Stimulated activated naive CD8-positive, alpha-beta T cell treated with anti-CD3 and anti-CD28 coated beads, Interleukin-15, Interleukin-2, amounts not matched to agents 100 ng/mL and 50 ng/mL, for 24 hours (primary cell): ENCODE measurements around the gene PAK2.
"Not testable (repeated sequence)": the region's sequence is repeated elsewhere in the genome, so short reads cannot be mapped to it uniquely, and the experiment has no call there.

Experiments used
- H3K27ac Mint-ChIP-seq: one replicate; pipeline ENCODE4 v1.8.0; 2021; ENCODE audit warnings: mild to moderate bottlenecking, mixed read lengths
- H3K27me3 Mint-ChIP-seq: one replicate; pipeline ENCODE4 v1.8.0; 2021; ENCODE audit warnings: mixed read lengths
- H3K36me3 Mint-ChIP-seq: one replicate; pipeline ENCODE4 v1.8.0; 2021; ENCODE audit warnings: low read depth, mixed read lengths
- H3K4me1 Mint-ChIP-seq: one replicate; pipeline ENCODE4 v1.8.0; 2021; ENCODE audit warnings: low read depth, mixed read lengths
- H3K4me3 Mint-ChIP-seq: one replicate; pipeline ENCODE4 v1.8.0; 2021; ENCODE audit warnings: mild to moderate bottlenecking, mixed read lengths
- H3K9me3 Mint-ChIP-seq: one replicate; pipeline ENCODE4 v1.8.0; 2021; ENCODE audit warnings: mixed read lengths

PAK2 gene

GRCh38 chr3:196837819-196838420 is 98.3 kb downstream of the PAK2 start:
- Mint-ChIP-seq H3K27ac (no peak overlapping the region), H3K4me1 (no peaks in the 10 kb centered on the region), H3K9me3 (no peaks in the 10 kb centered on the region), H3K4me3 (no peak overlapping the region), H3K27me3 (no peaks in the 10 kb centered on the region), H3K36me3 (no peaks in the 10 kb centered on the region)

- H3K36me3 Mint-ChIP-seq, H3K9me3 Mint-ChIP-seq, H3K4me1 Mint-ChIP-seq, H3K27ac Mint-ChIP-seq, H3K4me3 Mint-ChIP-seq, H3K27me3 Mint-ChIP-seq: not testable (repeated sequence)
These were observed 99.7 kb downstream of the PAK2 start for GRCh38 chr3:196839351-196839750.

GRCh38 chr3:196842567-196843434 is 103.1 kb downstream of the PAK2 start:
- Mint-ChIP-seq H3K27me3 (no peaks in the 10 kb centered on the region), H3K9me3 (no peaks in the 10 kb centered on the region), H3K27ac (no peak overlapping the region), H3K4me1 (no peaks in the 10 kb centered on the region), H3K4me3 (no peak overlapping the region), H3K36me3 (no peaks in the 10 kb centered on the region)

GRCh38 chr3:196843435-196844110 is 103.9 kb downstream of the PAK2 start:
- Mint-ChIP-seq H3K27me3 (no peaks in the 10 kb centered on the region), H3K9me3 (no peaks in the 10 kb centered on the region), H3K4me3 (no peak overlapping the region), H3K4me1 (no peaks in the 10 kb centered on the region), H3K36me3 (no peaks in the 10 kb centered on the region), H3K27ac (no peak overlapping the region)

GRCh38 chr3:196844235-196845219 is 104.9 kb downstream of the PAK2 start:
- H3K27me3 Mint-ChIP-seq, H3K4me3 Mint-ChIP-seq, H3K4me1 Mint-ChIP-seq, H3K36me3 Mint-ChIP-seq, H3K9me3 Mint-ChIP-seq: not testable (repeated sequence)
- peak overlapping the region; percentile 31 for H3K27ac Mint-ChIP-seq

- H3K27ac Mint-ChIP-seq, H3K27me3 Mint-ChIP-seq, H3K36me3 Mint-ChIP-seq, H3K4me1 Mint-ChIP-seq, H3K4me3 Mint-ChIP-seq, H3K9me3 Mint-ChIP-seq: not testable (repeated sequence)
These were observed 108.7 kb downstream of the PAK2 start for GRCh38 chr3:196848375-196848774.

GRCh38 chr3:196849180-196849741 is 109.6 kb downstream of the PAK2 start:
- no peaks in the 10 kb centered on the region for H3K27me3 Mint-ChIP-seq
- H3K27ac Mint-ChIP-seq: no peak overlapping the region
- H3K36me3 Mint-ChIP-seq: no peaks in the 10 kb centered on the region
- H3K9me3 Mint-ChIP-seq: no peaks in the 10 kb centered on the region
- no peak overlapping the region for H3K4me3 Mint-ChIP-seq
- H3K4me1 Mint-ChIP-seq: no peaks in the 10 kb centered on the region

- H3K27ac Mint-ChIP-seq: not testable (repeated sequence)
- peaks cover 10% of the 10 kb centered on the region for H3K27me3 Mint-ChIP-seq
These were observed 123.3 kb downstream of the PAK2 start for GRCh38 chr3:196863000-196863399.

GRCh38 chr3:196867155-196867506 is 127.5 kb downstream of the PAK2 start:
- peak overlapping the region; percentile 92 for H3K27ac Mint-ChIP-seq
- peaks cover 8% of the 10 kb centered on the region for H3K36me3 Mint-ChIP-seq
- peaks cover 27% of the 10 kb centered on the region for H3K4me1 Mint-ChIP-seq

More at GRCh38 chr3:196863000-196863399, 123.3 kb downstream of the PAK2 start:
- H3K4me3 Mint-ChIP-seq, H3K4me1 Mint-ChIP-seq, H3K36me3 Mint-ChIP-seq, H3K9me3 Mint-ChIP-seq: not testable (repeated sequence)

GRCh38 chr3:196867507-196868296 is 128.0 kb downstream of the PAK2 start, which contains the start of gene SENP5:
Gene SENP5 (plus strand): TSS chr3:196867920. CDS start chr3:196885182, 17,262 bp downstream.
- H3K27ac Mint-ChIP-seq: peak within 1 kb of the TSS; percentile 93
- peaks cover 30% of the 10 kb centered on the region for H3K4me1 Mint-ChIP-seq
- peaks cover 9% of the 10 kb centered on the region for H3K36me3 Mint-ChIP-seq
- peak within 1 kb of the TSS; percentile 98 for H3K4me3 Mint-ChIP-seq
- no peaks in the 10 kb centered on the region for H3K27me3 Mint-ChIP-seq
- no peaks in the 10 kb centered on the region for H3K9me3 Mint-ChIP-seq

More at GRCh38 chr3:196867155-196867506, 127.5 kb downstream of the PAK2 start:
- H3K4me3 Mint-ChIP-seq: peak overlapping the region; percentile 88
- no peaks in the 10 kb centered on the region for H3K27me3 Mint-ChIP-seq
- no peaks in the 10 kb centered on the region for H3K9me3 Mint-ChIP-seq

GRCh38 chr3:196868297-196868661 is 128.6 kb downstream of the PAK2 start:
- H3K27ac Mint-ChIP-seq: peak overlapping the region; percentile 93

GRCh38 chr3:196872316-196872715 is 132.7 kb downstream of the PAK2 start:
- Mint-ChIP-seq H3K36me3 (peaks cover 10% of the 10 kb centered on the region), H3K27ac (no peak overlapping the region), H3K27me3 (no peaks in the 10 kb centered on the region), H3K9me3 (no peaks in the 10 kb centered on the region), H3K4me1 (peaks cover 47% of the 10 kb centered on the region), H3K4me3 (no peak overlapping the region)

More at GRCh38 chr3:196868297-196868661, 128.6 kb downstream of the PAK2 start:
- no peaks in the 10 kb centered on the region for H3K27me3 Mint-ChIP-seq
- H3K4me3 Mint-ChIP-seq: peak overlapping the region; percentile 98
- H3K4me1 Mint-ChIP-seq: peaks cover 32% of the 10 kb centered on the region
- no peaks in the 10 kb centered on the region for H3K9me3 Mint-ChIP-seq
- H3K36me3 Mint-ChIP-seq: peaks cover 9% of the 10 kb centered on the region

- not testable (repeated sequence) for H3K27ac Mint-ChIP-seq
These were observed 134.9 kb downstream of the PAK2 start for GRCh38 chr3:196874511-196875094.

More at GRCh38 chr3:196874511-196875094, 134.9 kb downstream of the PAK2 start:
- H3K27me3 Mint-ChIP-seq, H3K4me3 Mint-ChIP-seq, H3K9me3 Mint-ChIP-seq: not testable (repeated sequence)
- Mint-ChIP-seq H3K36me3 (peaks cover 16% of the 10 kb centered on the region), H3K4me1 (peaks cover 57% of the 10 kb centered on the region)
